ENCODE measurements around the gene CIP2A. TPM values are rescaled to one million over a fixed set of nuclear protein-coding genes. Genes with fewer than 3 reads are reported as not detected.

Gene CIP2A
- total and polyA plus RNA-seq, 2 of the 4 experiments (the other 2 are of a cell fraction), result 8.5 to 27.8 TPM

DNA sequence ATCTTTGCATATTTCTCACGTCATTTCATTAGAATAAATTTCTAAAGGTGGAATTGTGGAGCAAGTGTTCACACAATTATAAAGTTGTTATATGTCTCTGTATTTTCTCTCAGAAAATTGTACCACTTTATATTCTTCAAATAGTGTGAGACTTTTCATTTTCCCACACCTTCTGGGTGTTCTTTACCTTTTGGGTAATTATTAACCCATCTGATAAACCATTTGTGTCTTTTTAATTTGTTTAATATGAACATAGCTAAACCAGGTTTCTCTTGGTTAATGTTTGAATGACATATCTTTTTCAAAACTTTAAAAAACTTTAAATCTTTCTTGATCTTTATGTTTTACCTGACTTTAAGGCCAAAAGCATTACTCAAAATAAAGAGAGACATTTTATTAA is 40.7 kb upstream of the CIP2A start (continued):
- TF ChIP-seq CHD1 (IDR thresholded peaks at IDR 0.05; ENCODE audit: low read depth, low read length), result no peak
- no peak for TF ChIP-seq RFX5 (IDR thresholded peaks at IDR 0.05; ENCODE audit: low read depth, low read length)
- TF ChIP-seq MAFK (IDR thresholded peaks at IDR 0.05; ENCODE audit: low read depth, low read length), result no peak

DNA sequence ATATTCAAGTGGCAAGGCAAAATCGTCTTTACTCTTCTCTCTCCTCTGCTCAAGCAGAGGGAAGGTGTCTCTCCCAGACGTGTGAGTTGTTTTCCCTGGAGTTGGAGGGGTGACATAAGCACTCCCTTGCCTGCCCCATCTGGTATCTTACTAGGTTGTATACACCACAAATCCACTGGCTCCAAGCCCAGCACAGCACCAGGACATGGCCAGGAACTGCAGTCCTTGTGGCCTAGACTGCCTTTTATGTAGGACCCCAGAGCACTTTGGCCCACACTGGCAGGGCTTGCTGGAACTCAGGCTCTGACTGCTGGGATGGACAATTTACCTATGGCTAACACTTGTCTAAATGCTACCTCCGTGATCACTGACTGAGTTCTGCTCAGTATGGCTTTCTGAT is 34.3 kb upstream of the CIP2A start:
- Histone ChIP-seq H2BK15ac (ENCODE audit: low read depth, low read length) (no peak overlapping the region), H3K4me2 (ENCODE audit: low read depth, low read length) (no peak overlapping the region), H3K23ac (ENCODE audit: low read depth, low read length) (no peak overlapping the region), H3K9me3 (ENCODE audit: control insufficient read depth, insufficient read depth, low read length) (no peaks in the 10 kb centered on the region), H3K79me1 (ENCODE audit: low read depth in 1 of 2, low read length in 2 of 2) (no peaks in the 10 kb centered on the region), H3K9me1 (ENCODE audit: insufficient read depth, low read length) (peaks cover 4% of the 10 kb centered on the region; the same call in 1 of the 2 replicates), H3K18ac (ENCODE audit: low read depth, low read length) (no peak overlapping the region), H2BK5ac (ENCODE audit: low read depth, low read length, poor library complexity, severe bottlenecking) (no peak overlapping the region), H3K27me3 (ENCODE audit: control insufficient read depth, insufficient read depth, low read length) (no peaks in the 10 kb centered on the region), H3K27ac (ENCODE audit: insufficient read depth, low read length) (no peak overlapping the region), H2BK20ac (ENCODE audit: low read depth, low read length) (no peak overlapping the region), H4K20me1 (ENCODE audit: insufficient read depth, low read length) (no peaks in the 10 kb centered on the region), H3K4me3 (ENCODE audit: insufficient read depth, low read depth, low read length) (no peak overlapping the region), H3K9ac (ENCODE audit: low read depth, low read length) (no peak overlapping the region), H3K4ac (ENCODE audit: low read depth, low read length) (no peak overlapping the region), H2BK120ac (ENCODE audit: low read depth, low read length) (no peak overlapping the region), H2AK9ac (replicated peaks; ENCODE audit: low read depth, low read length, poor library complexity) (peak overlapping the region; percentile 15), H4K91ac (ENCODE audit: insufficient read depth, low read depth, low read length) (no peak overlapping the region), H3K4me1 (ENCODE audit: control insufficient read depth, insufficient read depth, low read length) (no peaks in the 10 kb centered on the region), H4K5ac (ENCODE audit: low read depth, low read length) (no peak overlapping the region), H2AK5ac (ENCODE audit: low read depth, low read length) (no peak overlapping the region), H3K56ac (ENCODE audit: extremely low read depth, insufficient read depth, low read length) (no peak overlapping the region), H4K8ac (ENCODE audit: low read depth in 2 of 2, low read length in 2 of 2) (no peak overlapping the region), H2AFZ (replicated peaks; ENCODE audit: low read length, poor library complexity) (no peak overlapping the region), H3K14ac (replicated peaks; ENCODE audit: low read depth, low read length) (no peak overlapping the region), H3K36me3 (ENCODE audit: control insufficient read depth, insufficient read depth, low read length) (peaks cover 2% of the 10 kb centered on the region; the same call in 1 of the 2 replicates)
- TF ChIP-seq BHLHE40 (IDR thresholded peaks at IDR 0.05; ENCODE audit: low read depth, low read length) (no peak), SMC3 (IDR thresholded peaks at IDR 0.05; ENCODE audit: low read depth, low read length) (no peak), MXI1 (IDR thresholded peaks at IDR 0.05; ENCODE audit: borderline replicate concordance, low read depth, low read length) (no peak), NFE2L2 (IDR thresholded peaks at IDR 0.05; ENCODE audit: low read depth, low read length) (no peak), RFX5 (IDR thresholded peaks at IDR 0.05; ENCODE audit: low read depth, low read length) (no peak), FOS (IDR thresholded peaks at IDR 0.05; ENCODE audit: low read depth, low read length) (no peak), POLR2A (IDR thresholded peaks at IDR 0.05; ENCODE audit: low read depth, low read length) (no peak), CHD1 (IDR thresholded peaks at IDR 0.05; ENCODE audit: low read depth, low read length) (no peak), RAD21 (IDR thresholded peaks at IDR 0.05; ENCODE audit: low read length) (no peak), MAFK (IDR thresholded peaks at IDR 0.05; ENCODE audit: low read depth, low read length) (no peak), MAZ (IDR thresholded peaks at IDR 0.05; ENCODE audit: borderline replicate concordance, low read depth, low read length) (no peak)
- TF ChIP-seq, protein P1, sequence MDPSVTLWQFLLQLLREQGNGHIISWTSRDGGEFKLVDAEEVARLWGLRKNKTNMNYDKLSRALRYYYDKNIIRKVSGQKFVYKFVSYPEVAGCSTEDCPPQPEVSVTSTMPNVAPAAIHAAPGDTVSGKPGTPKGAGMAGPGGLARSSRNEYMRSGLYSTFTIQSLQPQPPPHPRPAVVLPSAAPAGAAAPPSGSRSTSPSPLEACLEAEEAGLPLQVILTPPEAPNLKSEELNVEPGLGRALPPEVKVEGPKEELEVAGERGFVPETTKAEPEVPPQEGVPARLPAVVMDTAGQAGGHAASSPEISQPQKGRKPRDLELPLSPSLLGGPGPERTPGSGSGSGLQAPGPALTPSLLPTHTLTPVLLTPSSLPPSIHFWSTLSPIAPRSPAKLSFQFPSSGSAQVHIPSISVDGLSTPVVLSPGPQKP (IDR thresholded peaks at IDR 0.05; ENCODE audit: borderline replicate concordance, low read depth, low read length), result no peak
- TF ChIP-seq, protein P2, sequence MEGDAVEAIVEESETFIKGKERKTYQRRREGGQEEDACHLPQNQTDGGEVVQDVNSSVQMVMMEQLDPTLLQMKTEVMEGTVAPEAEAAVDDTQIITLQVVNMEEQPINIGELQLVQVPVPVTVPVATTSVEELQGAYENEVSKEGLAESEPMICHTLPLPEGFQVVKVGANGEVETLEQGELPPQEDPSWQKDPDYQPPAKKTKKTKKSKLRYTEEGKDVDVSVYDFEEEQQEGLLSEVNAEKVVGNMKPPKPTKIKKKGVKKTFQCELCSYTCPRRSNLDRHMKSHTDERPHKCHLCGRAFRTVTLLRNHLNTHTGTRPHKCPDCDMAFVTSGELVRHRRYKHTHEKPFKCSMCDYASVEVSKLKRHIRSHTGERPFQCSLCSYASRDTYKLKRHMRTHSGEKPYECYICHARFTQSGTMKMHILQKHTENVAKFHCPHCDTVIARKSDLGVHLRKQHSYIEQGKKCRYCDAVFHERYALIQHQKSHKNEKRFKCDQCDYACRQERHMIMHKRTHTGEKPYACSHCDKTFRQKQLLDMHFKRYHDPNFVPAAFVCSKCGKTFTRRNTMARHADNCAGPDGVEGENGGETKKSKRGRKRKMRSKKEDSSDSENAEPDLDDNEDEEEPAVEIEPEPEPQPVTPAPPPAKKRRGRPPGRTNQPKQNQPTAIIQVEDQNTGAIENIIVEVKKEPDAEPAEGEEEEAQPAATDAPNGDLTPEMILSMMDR (conservative IDR thresholded peaks at IDR 0.05; ENCODE audit: low read depth, low read length), result no peak
- WGBS, 2 experiments (ENCODE audit: extremely low coverage in 2 of 2, insufficient read length in 1 of 2), result no CpG with 5 or more reads among the region's 3 CpGs
- BruUV-seq (replicated peaks), result no TSS peak
- dilution Hi-C loops (cut with HindIII; ENCODE audit: low sequenced_read_pairs, unreplicated experiment), result no loop called here
- ChIA-PET POLR2A (ENCODE audit: unreplicated experiment) (no interaction called here), CTCF (no interaction called here)
- ATAC-seq (ENCODE audit: low read depth) (peak; percentile 53), DNase-seq (peak; percentile 37)
- intact Hi-C loops (cut with micrococcal nuclease), result no loop called here
- in situ Hi-C loops (cut with MboI; ENCODE audit: low sequenced_read_pairs), result no loop called here
